ENCODE data around the gene SYNGR3. TPM values are rescaled to one million over a fixed set of nuclear protein-coding genes. Genes with fewer than 3 reads are reported as not detected.

The SYNGR3 gene
- total RNA-seq, 2 donors from 2014 or later: 1.5 to 1.9 TPM

DNA sequence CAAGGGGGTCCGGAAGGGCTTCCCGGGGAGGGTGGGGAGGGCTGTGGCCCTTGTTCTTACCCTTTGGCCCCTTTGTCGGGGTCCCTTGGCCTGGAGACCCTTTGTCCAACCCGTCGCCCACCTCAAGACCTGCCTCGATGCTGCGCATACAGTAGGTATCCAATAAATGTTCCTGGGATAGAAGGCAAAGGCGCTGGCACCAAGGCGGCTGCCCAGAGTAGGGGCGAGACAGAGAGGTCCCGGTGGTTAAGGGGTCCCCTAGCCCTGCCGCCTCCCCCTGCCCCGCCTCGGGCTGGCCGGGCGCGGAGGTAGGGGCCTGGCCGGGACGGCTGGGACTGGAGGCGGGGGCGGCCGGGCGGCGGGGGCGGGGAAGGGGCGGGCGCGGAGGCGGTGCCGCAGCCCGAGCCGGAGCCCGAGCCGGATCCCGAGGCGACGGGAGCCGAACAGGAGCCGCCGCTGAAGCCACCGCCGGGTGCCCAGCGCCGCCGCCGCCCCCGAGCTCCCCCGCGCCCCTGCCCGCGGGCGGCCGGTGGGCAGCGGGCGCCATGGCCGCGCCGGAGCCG is 36.8 kb downstream of the SYNGR3 start, which contains the start of gene NHERF2:
NHERF2 (plus strand) TSS at position 442 of the 563 bp plus-strand sequence; CDS start at position 546, 104 bp downstream.
- Histone ChIP-seq H3K9me3 (no peaks in the 10 kb centered on the region), H3K9ac (ENCODE audit: low read depth in 2 of 2, low read length in 2 of 2) (peak within 1 kb of the TSS; percentile 66 to 76), H3K4me3 (peak within 1 kb of the TSS; percentile 66), H3K4me1 (peaks cover 3% of the 10 kb centered on the region), H3K27me3 (no peaks in the 10 kb centered on the region), H3K36me3 (no peaks in the 10 kb centered on the region), H3K27ac (peak within 1 kb of the TSS; percentile 53)
- intact Hi-C loops (cut with DNase I): loop anchor here (10.0 kb wide), 1 partner anchor 58 kb away; no protein-coding TSS in a partner anchor
- TF ChIP-seq, protein P1, sequence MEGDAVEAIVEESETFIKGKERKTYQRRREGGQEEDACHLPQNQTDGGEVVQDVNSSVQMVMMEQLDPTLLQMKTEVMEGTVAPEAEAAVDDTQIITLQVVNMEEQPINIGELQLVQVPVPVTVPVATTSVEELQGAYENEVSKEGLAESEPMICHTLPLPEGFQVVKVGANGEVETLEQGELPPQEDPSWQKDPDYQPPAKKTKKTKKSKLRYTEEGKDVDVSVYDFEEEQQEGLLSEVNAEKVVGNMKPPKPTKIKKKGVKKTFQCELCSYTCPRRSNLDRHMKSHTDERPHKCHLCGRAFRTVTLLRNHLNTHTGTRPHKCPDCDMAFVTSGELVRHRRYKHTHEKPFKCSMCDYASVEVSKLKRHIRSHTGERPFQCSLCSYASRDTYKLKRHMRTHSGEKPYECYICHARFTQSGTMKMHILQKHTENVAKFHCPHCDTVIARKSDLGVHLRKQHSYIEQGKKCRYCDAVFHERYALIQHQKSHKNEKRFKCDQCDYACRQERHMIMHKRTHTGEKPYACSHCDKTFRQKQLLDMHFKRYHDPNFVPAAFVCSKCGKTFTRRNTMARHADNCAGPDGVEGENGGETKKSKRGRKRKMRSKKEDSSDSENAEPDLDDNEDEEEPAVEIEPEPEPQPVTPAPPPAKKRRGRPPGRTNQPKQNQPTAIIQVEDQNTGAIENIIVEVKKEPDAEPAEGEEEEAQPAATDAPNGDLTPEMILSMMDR (IDR thresholded peaks at IDR 0.05): no peak
- no peak for DNase-seq

DNA sequence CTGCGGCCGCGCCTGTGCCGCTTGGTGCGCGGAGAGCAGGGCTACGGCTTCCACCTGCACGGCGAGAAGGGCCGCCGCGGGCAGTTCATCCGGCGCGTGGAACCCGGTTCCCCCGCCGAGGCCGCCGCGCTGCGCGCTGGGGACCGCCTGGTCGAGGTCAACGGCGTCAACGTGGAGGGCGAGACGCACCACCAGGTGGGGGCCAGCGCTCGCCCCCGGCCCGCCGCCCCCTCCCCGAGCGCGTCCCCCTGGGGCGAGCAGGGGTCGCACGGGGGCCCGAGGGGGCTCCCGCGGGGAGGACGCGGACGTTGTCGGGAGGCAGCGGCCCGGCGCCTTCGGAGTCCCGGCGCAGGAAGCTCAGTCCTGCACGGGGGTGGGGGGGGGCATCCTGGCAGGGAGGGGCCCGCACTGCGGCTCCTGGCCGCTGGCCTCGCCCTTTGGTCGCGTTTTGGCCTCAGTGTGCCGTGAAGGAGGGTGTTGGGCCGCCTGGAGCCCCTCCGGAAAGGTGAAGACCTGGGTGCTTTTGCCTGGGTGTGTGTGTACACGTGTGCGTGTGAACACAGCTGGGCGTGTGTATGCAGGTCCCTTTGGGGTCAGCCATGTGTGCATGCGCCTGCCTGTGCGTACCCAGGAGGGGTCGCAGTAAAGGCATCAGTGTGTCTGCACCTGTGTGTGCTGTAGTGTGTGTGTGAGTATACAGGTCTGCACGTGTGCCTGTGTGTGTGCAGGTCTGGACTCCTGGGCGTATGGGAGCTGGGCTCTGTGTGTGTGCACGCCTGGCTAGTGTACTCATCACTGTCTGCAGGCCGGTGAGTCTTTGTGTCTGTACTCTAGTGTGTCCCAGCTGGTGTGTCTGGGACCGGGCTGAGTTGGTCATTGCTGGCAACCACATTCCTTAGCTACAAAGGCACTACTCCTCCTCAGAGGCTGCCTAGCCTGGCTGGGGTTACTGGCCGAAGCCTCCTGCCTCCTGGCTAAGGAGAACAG is 37.5 kb downstream of the SYNGR3 start:
- Histone ChIP-seq H3K36me3 (no peaks in the 10 kb centered on the region), H3K27ac (peak overlapping the region; percentile 47)

DNA sequence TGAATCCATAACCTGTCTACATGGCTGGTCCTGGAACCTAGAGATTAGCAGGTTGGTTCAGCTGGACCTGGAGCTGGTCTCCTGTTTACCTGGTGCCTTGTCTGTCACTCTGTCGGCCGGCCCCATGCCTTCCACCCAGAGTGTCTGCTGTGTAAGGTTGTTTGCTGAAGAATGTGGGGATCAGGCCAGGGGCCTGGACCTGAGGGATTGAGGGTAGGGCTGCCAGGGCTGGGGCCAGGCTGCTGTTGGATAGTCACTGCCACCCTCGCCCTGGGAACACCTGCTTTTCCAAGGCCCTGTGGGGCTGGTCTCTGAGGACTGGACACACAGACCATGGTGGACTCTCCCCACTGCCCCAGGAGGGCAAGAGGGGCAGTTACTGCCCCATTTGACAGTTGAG is 38.4 kb downstream of the SYNGR3 start:
- Histone ChIP-seq H3K36me3 (no peaks in the 10 kb centered on the region), H3K27ac (no peak overlapping the region), H3K27me3 (no peaks in the 10 kb centered on the region), H3K9me3 (no peaks in the 10 kb centered on the region), H3K4me3 (peak overlapping the region; percentile 66), H3K9ac (ENCODE audit: low read depth in 2 of 2, low read length in 2 of 2) (peak overlapping the region; percentile 50 to 76), H3K4me1 (no peaks in the 10 kb centered on the region)
- TF ChIP-seq, protein P1 (IDR thresholded peaks at IDR 0.05): no peak
- no peak for DNase-seq
- intact Hi-C loops (cut with DNase I): loop anchor here (10.0 kb wide), 1 partner anchor 57 kb away; no protein-coding TSS in a partner anchor

More for the DNA sequence above, 37.5 kb downstream of the SYNGR3 start:
- TF ChIP-seq, protein P1 (IDR thresholded peaks at IDR 0.05): no peak
- peak overlapping the region; percentile 66 for H3K4me3 ChIP-seq
- H3K9ac ChIP-seq (ENCODE audit: low read depth in 2 of 2, low read length in 2 of 2): peak overlapping the region; percentile 66 to 76
- no peak for DNase-seq
- peaks cover 3% of the 10 kb centered on the region for H3K4me1 ChIP-seq
- no peaks in the 10 kb centered on the region for H3K27me3 ChIP-seq
- no peaks in the 10 kb centered on the region for H3K9me3 ChIP-seq
- intact Hi-C loops (cut with DNase I): loop anchor here (10.0 kb wide), 1 partner anchor 57 kb away; no protein-coding TSS in a partner anchor

DNA sequence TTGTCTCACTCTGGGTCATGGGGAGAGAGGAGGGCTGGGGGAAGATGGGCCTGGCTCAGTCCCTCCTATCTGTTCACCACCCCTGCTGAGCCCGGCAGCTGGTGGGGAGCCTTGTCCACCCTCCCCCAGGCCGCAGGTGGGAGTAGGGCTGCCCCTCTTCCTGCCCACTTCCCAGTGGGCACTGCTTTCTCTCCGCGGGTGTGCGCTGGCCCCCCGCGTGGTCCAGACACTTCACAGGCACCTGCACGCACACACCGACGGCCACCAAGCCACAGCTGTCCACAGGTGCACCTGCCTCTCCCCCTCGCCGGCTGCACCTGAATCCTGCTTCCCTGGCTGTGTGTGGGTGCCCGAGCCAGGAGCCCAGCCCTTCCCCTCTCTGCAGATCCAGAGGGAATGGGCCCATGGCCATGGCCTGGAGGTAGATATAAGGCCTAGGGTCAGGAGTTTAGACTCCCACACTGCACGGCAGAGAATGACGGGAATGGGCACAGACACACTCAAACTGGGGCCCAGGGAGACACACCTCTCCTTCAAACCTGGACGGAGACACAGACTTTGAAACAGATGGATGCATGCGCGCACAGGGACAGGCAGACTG is 39.0 kb downstream of the SYNGR3 start:
- TF ChIP-seq, protein P1 (IDR thresholded peaks at IDR 0.05): no peak
- Histone ChIP-seq H3K9me3 (no peaks in the 10 kb centered on the region), H3K27ac (no peak overlapping the region), H3K4me3 (peak overlapping the region; percentile 66), H3K36me3 (no peaks in the 10 kb centered on the region), H3K4me1 (no peaks in the 10 kb centered on the region), H3K27me3 (no peaks in the 10 kb centered on the region), H3K9ac (ENCODE audit: low read depth in 2 of 2, low read length in 2 of 2) (peak overlapping the region; percentile 2 to 76)
- intact Hi-C loops (cut with DNase I): loop anchor here (10.0 kb wide), 1 partner anchor 56 kb away; no protein-coding TSS in a partner anchor
- DNase-seq: no peak

DNA sequence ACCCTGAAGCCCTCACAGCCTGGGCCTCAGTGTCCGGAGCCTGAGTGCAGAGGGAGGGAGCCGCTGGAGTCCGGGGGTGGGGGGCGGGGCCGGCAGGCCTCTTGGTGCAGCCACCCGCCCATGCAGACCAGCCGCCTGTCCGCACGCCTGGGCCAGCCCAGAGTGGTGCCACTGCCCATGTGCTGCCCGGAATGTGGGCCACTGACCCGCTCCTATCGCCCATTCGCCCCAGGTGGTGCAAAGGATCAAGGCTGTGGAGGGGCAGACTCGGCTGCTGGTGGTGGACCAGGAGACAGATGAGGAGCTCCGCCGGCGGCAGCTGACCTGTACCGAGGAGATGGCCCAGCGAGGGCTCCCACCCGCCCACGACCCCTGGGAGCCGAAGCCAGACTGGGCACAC is 39.6 kb downstream of the SYNGR3 start:
- H3K9ac ChIP-seq (ENCODE audit: low read depth in 2 of 2, low read length in 2 of 2): no peak overlapping the region
- intact Hi-C loops (cut with DNase I): loop anchor here (10.0 kb wide), 1 partner anchor 55 kb away; no protein-coding TSS in a partner anchor
- H3K4me3 ChIP-seq: no peak overlapping the region
- H3K36me3 ChIP-seq: no peaks in the 10 kb centered on the region
- no peaks in the 10 kb centered on the region for H3K27me3 ChIP-seq
- no peaks in the 10 kb centered on the region for H3K4me1 ChIP-seq
- TF ChIP-seq, protein P1 (IDR thresholded peaks at IDR 0.05): no peak
- no peaks in the 10 kb centered on the region for H3K9me3 ChIP-seq
- DNase-seq: no peak
- no peak overlapping the region for H3K27ac ChIP-seq

All from colonic mucosa (tissue), 4 donors.